Lower leg skin (tissue), 3 donors: ENCODE data around the gene DPYD.

Experiments
- POLR2A ChIP-seq, 2 donors: fragments of 450-650 bp; IDR thresholded peaks; one replicate each; pipeline ENCODE4 v1.6.1; 2016 to 2017; ENCODE audit warnings: antibody characterized with exemption in 2 of 2, mild to moderate bottlenecking in 1 of 2, moderate library complexity in 1 of 2
- TF ChIP-seq, protein P1 (sequence below), 3 donors: fragments of 450-650 bp; IDR thresholded peaks; one replicate each; pipeline ENCODE4 v1.5.1; 2016; ENCODE audit warnings: antibody characterized with exemption in 3 of 3, mild to moderate bottlenecking in 3 of 3, moderate library complexity in 2 of 3

DNA sequence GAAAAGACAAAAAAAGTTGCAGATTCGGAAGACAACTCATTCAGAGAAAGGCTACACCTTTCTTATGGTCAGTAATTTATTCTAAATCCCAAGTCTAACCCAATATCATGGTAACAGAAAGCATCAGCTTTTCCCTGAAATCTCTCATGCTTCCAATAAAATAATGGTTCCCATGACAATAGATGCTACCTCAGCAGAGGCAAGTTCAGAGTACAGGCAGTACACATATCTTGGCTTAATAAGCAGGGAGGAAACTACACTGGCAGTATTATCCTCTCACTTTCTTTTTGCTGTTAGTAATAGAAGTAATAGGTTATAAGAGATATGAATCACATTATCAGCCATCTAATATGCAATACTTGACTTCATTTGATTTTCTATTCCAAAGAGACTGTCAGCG lies 137.1 kb downstream of the DPYD start:
- TF ChIP-seq, protein P1, sequence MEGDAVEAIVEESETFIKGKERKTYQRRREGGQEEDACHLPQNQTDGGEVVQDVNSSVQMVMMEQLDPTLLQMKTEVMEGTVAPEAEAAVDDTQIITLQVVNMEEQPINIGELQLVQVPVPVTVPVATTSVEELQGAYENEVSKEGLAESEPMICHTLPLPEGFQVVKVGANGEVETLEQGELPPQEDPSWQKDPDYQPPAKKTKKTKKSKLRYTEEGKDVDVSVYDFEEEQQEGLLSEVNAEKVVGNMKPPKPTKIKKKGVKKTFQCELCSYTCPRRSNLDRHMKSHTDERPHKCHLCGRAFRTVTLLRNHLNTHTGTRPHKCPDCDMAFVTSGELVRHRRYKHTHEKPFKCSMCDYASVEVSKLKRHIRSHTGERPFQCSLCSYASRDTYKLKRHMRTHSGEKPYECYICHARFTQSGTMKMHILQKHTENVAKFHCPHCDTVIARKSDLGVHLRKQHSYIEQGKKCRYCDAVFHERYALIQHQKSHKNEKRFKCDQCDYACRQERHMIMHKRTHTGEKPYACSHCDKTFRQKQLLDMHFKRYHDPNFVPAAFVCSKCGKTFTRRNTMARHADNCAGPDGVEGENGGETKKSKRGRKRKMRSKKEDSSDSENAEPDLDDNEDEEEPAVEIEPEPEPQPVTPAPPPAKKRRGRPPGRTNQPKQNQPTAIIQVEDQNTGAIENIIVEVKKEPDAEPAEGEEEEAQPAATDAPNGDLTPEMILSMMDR (IDR thresholded peaks at IDR 0.05) = no peak
- no peak for TF ChIP-seq POLR2A (IDR thresholded peaks at IDR 0.05)
